Mesenchymal stem cell (in vitro differentiated cells and primary cell): ENCODE results near the gene SMARCA4. TPM values are rescaled to one million over a fixed set of nuclear protein-coding genes. Genes with fewer than 3 reads are reported as not detected.

Source experiments
- DNase-seq: peaks from one replicate; pipeline ENCODE4 v3.0.0-alpha.2; 2013
- H2AFZ ChIP-seq: one replicate; pipeline ENCODE4 v1.6.1; 2013; ENCODE audit warnings: low read depth, mild to moderate bottlenecking, control low read depth, inconsistent platforms, low read length, moderate library complexity
- H2AK5ac ChIP-seq: 2 replicates; pipeline ENCODE4 v1.6.1; 2013; ENCODE audit warnings: low read length, moderate library complexity, mild to moderate bottlenecking, inconsistent platforms; ENCODE audit not compliant: severe bottlenecking
- H2BK120ac ChIP-seq: one replicate; pipeline ENCODE4 v1.6.1; 2013; ENCODE audit warnings: low read depth, mild to moderate bottlenecking, inconsistent platforms, low read length, moderate library complexity
- H2BK12ac ChIP-seq, 2 experiments: one replicate each; pipeline ENCODE4 v1.6.1; 2013; ENCODE audit warnings: inconsistent platforms in 2 of 2, low read length in 2 of 2, mild to moderate bottlenecking in 2 of 2, moderate library complexity in 2 of 2, control low read depth in 1 of 2
- H2BK15ac ChIP-seq: one replicate; pipeline ENCODE4 v1.6.1; 2013; ENCODE audit warnings: mild to moderate bottlenecking, low read depth, inconsistent platforms; ENCODE audit not compliant: poor library complexity, severe bottlenecking
- H2BK5ac ChIP-seq: 2 replicates; pipeline ENCODE4 v1.6.1; 2013; ENCODE audit warnings: low read depth, mild to moderate bottlenecking, low read length, control low read depth, inconsistent platforms; ENCODE audit not compliant: poor library complexity, severe bottlenecking
- H3K14ac ChIP-seq, 2 experiments: one replicate each; pipeline ENCODE4 v1.6.1; 2013; ENCODE audit warnings: inconsistent platforms in 2 of 2, low read length in 2 of 2, control low read depth in 1 of 2, mild to moderate bottlenecking in 1 of 2, moderate library complexity in 1 of 2
- H3K18ac ChIP-seq, 2 experiments: one replicate each; pipeline ENCODE4 v1.6.1; 2013; ENCODE audit warnings: inconsistent platforms in 2 of 2, low read length in 2 of 2, control low read depth in 1 of 2, low read depth in 1 of 2, mild to moderate bottlenecking in 1 of 2
- H3K23ac ChIP-seq, 2 experiments: one replicate each; pipeline ENCODE4 v1.6.1; 2013; ENCODE audit warnings: inconsistent platforms in 2 of 2, low read length in 2 of 2, mild to moderate bottlenecking in 2 of 2, moderate library complexity in 2 of 2, control low read depth in 1 of 2
- H3K27ac ChIP-seq: 2 replicates; pipeline ENCODE4 v1.5.1; 2013; ENCODE audit warnings: mild to moderate bottlenecking, moderate library complexity, low read length, control low read depth, inconsistent platforms; ENCODE audit not compliant: poor library complexity, severe bottlenecking
- H3K27me3 ChIP-seq, 2 experiments: 2 replicates each; pipeline versions ENCODE4 v1.6.1 to v1.7.0; 2013; ENCODE audit warnings: low read length in 2 of 2, mild to moderate bottlenecking in 2 of 2, moderate library complexity in 2 of 2, control low read depth in 1 of 2, inconsistent platforms in 1 of 2; ENCODE audit not compliant: control insufficient read depth in 1 of 2, insufficient read depth in 1 of 2
- H3K36me3 ChIP-seq, 2 experiments: 2 replicates each; pipeline versions ENCODE4 v1.6.1 to v1.7.0; 2013; ENCODE audit warnings: low read length in 2 of 2, control low read depth in 1 of 2, inconsistent platforms in 1 of 2, low read depth in 1 of 2, mild to moderate bottlenecking in 1 of 2; ENCODE audit not compliant: insufficient read depth in 2 of 2, control insufficient read depth in 1 of 2
- H3K4ac ChIP-seq, 2 experiments: one replicate each; pipeline ENCODE4 v1.6.1; 2013; ENCODE audit warnings: inconsistent platforms in 2 of 2, low read length in 2 of 2, mild to moderate bottlenecking in 2 of 2, moderate library complexity in 2 of 2, control low read depth in 1 of 2, low read depth in 1 of 2
- H3K4me1 ChIP-seq: 2 replicates; pipeline ENCODE4 v1.6.1; 2013; ENCODE audit warnings: low read depth, low read length, control low read depth; ENCODE audit not compliant: control insufficient read depth, insufficient read depth
- H3K4me2 ChIP-seq: 2 replicates; pipeline ENCODE4 v1.6.1; 2013; ENCODE audit warnings: low read length, mild to moderate bottlenecking, inconsistent platforms; ENCODE audit not compliant: poor library complexity, severe bottlenecking
- H3K4me3 ChIP-seq, 2 experiments: 2 replicates each; pipeline versions ENCODE4 v1.5.1 to v1.7.0; 2013; ENCODE audit warnings: low read length in 2 of 2, mild to moderate bottlenecking in 2 of 2, control low read depth in 1 of 2, low read depth in 1 of 2; ENCODE audit not compliant: insufficient read depth in 1 of 2
- H3K79me1 ChIP-seq: replicated peaks from 2 replicates; pipeline ENCODE4 v1.6.1; 2013; ENCODE audit warnings: mild to moderate bottlenecking, control low read depth, low read length, inconsistent platforms; ENCODE audit not compliant: poor library complexity, severe bottlenecking
- H3K9ac ChIP-seq: 2 replicates; pipeline ENCODE4 v1.7.0; 2013; ENCODE audit warnings: mild to moderate bottlenecking, low read length, moderate library complexity
- H3K9me3 ChIP-seq: 2 replicates; pipeline ENCODE4 v1.7.0; 2013; ENCODE audit warnings: mild to moderate bottlenecking, low read length; ENCODE audit not compliant: control insufficient read depth
- H4K8ac ChIP-seq: one replicate; pipeline ENCODE4 v1.6.1; 2013; ENCODE audit warnings: inconsistent platforms, mild to moderate bottlenecking, low read length, moderate library complexity
- H4K91ac ChIP-seq: one replicate; pipeline ENCODE4 v1.6.1; 2013; ENCODE audit warnings: mild to moderate bottlenecking, low read length, inconsistent platforms
- WGBS: methylation state at CpG from one replicate; pipeline ENCODE4 v1.1.7; 2013; ENCODE audit warnings: mixed read lengths; 5-methylcytosine and 5-hydroxymethylcytosine counted together
- small RNA-seq: library from polyadenylated mRNA; stranded (forward); fragments of <200 nt; extraction: miRNeasy Mini kit (QIAGEN cat#:217004); gene quantifications from one replicate; pipeline ENCODE3, GENCODE V24; 2013; ENCODE audit warnings: low read depth

Gene SMARCA4

DNA sequence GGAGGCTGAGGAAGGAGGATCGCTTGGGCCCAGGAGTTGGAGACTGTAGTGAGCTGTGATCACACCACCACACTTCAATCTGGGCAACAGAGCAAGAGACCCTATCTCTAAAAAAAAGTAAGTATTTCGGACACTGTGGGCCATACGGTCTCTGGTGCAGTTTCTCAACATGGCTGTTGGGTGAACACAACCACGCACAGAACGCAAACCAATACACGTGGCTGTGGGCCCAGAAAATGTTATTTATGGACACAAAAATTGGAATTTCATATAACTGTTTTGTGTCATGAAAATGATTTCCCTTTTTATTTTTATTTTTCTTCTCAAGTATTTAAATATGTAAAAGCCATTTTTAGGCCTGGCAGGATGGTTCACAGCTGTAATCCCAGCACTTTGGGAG lies 147.9 kb downstream of the SMARCA4 start:
- H4K8ac ChIP-seq: no peak overlapping the region
- no peak overlapping the region for H2AFZ ChIP-seq
- no peak overlapping the region for H4K91ac ChIP-seq
- peaks cover 30% of the 10 kb centered on the region for H3K79me1 ChIP-seq
- H3K4me1 ChIP-seq: peaks cover 3% of the 10 kb centered on the region
- H2BK12ac ChIP-seq: no peak overlapping the region
- no peak overlapping the region for H3K4ac ChIP-seq
- no peaks in the 10 kb centered on the region for H3K9me3 ChIP-seq
- peaks cover 84 to 92% of the 10 kb centered on the region in 2 experiments for H3K36me3 ChIP-seq
- no peak for DNase-seq
- no peak overlapping the region for H2BK5ac ChIP-seq
- no peaks in the 10 kb centered on the region for H3K27me3 ChIP-seq
- H3K18ac ChIP-seq: no peak overlapping the region
- no peak overlapping the region for H3K9ac ChIP-seq
- no peak overlapping the region for H2BK15ac ChIP-seq
- no peak overlapping the region for H2AK5ac ChIP-seq
- no peak overlapping the region for H2BK120ac ChIP-seq
- no peak overlapping the region for H3K27ac ChIP-seq
- WGBS: 92% methylated on average over 4 of the region's 6 CpGs
- H3K4me2 ChIP-seq: no peak overlapping the region
- no peak overlapping the region for H3K4me3 ChIP-seq
- H3K23ac ChIP-seq: no peak overlapping the region
- H3K14ac ChIP-seq: no peak overlapping the region

DNA sequence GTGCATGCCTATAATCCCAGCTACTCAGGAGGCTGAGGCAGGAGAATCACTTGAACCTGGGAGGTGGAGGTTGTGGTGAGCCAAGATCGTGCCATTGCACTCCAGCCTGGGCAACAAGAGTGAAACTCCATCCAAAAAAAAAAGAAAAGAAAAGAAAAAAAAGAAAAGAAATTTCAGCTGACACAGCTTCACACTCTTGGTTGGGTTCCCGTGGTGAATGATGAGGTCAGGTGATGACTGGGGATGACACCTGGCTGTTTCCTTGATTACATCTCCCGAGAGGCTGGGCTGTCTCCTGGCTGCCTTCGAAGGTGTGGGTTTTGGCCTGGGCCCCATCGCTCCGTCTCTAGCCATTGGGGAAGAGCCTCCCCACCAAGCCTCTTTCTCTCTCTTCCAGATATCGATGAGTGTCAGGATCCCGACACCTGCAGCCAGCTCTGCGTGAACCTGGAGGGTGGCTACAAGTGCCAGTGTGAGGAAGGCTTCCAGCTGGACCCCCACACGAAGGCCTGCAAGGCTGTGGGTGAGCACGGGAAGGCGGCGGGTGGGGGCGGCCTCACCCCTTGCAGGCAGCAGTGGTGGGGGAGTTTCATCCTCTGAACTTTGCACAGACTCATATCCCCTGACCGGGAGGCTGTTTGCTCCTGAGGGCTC lies 150.4 kb downstream of the SMARCA4 start:
- H3K14ac ChIP-seq: no peak overlapping the region
- H3K27ac ChIP-seq: no peak overlapping the region
- no peaks in the 10 kb centered on the region for H3K27me3 ChIP-seq
- no peak overlapping the region for H4K91ac ChIP-seq
- H2BK12ac ChIP-seq: no peak overlapping the region
- H4K8ac ChIP-seq: no peak overlapping the region
- peaks cover 23% of the 10 kb centered on the region for H3K79me1 ChIP-seq
- H3K18ac ChIP-seq: no peak overlapping the region
- no peak overlapping the region for H2AFZ ChIP-seq
- no peak for DNase-seq
- no peak overlapping the region for H2BK5ac ChIP-seq
- no peak overlapping the region for H3K9ac ChIP-seq
- no peak overlapping the region for H3K4me2 ChIP-seq
- no peaks in the 10 kb centered on the region for H3K9me3 ChIP-seq
- H3K4me1 ChIP-seq: peaks cover 3% of the 10 kb centered on the region
- no peak overlapping the region for H3K4ac ChIP-seq
- H3K36me3 ChIP-seq: peaks cover 88 to 93% of the 10 kb centered on the region in 2 experiments
- H3K23ac ChIP-seq: no peak overlapping the region
- no peak overlapping the region for H2AK5ac ChIP-seq
- no peak overlapping the region for H2BK15ac ChIP-seq
- 95% methylated on average over 14 of the region's 15 CpGs for WGBS
- no peak overlapping the region for H2BK120ac ChIP-seq
- no peak overlapping the region for H3K4me3 ChIP-seq

DNA sequence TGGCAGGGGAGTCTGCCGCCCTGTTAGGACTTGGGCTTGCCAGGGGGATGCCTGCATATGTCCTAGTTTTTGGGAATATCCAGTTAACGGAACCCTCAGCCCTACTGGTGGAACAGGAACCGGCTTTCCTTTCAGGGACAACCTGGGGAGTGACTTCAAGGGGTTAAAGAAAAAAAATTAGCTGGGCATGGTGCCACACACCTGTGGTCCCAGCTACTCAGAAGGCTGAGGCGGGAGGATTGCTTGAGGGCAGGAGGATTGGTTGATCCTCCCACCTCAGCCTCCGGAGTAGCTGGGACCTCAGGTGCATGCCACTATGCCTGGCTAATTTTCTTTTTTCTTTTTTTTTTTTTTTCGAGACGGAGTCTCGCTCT lies 150.9 kb downstream of the SMARCA4 start:
- H2AFZ ChIP-seq: no peak overlapping the region
- H2AK5ac ChIP-seq: no peak overlapping the region
- peaks cover 88 to 93% of the 10 kb centered on the region in 2 experiments for H3K36me3 ChIP-seq
- H3K23ac ChIP-seq: no peak overlapping the region
- no peak overlapping the region for H2BK5ac ChIP-seq
- no peak overlapping the region for H2BK120ac ChIP-seq
- 99% methylated on average over 5 of the region's 8 CpGs for WGBS
- no peak overlapping the region for H4K91ac ChIP-seq
- H3K9me3 ChIP-seq: no peaks in the 10 kb centered on the region
- peaks cover 24% of the 10 kb centered on the region for H3K79me1 ChIP-seq
- no peak overlapping the region for H3K4me2 ChIP-seq
- H3K4ac ChIP-seq: no peak overlapping the region
- no peak overlapping the region for H4K8ac ChIP-seq
- H3K27ac ChIP-seq: no peak overlapping the region
- no peak overlapping the region for H3K14ac ChIP-seq
- no peak overlapping the region for H3K9ac ChIP-seq
- DNase-seq: no peak
- no peak overlapping the region for H2BK15ac ChIP-seq
- no peak overlapping the region for H2BK12ac ChIP-seq
- H3K4me3 ChIP-seq: no peak overlapping the region
- H3K18ac ChIP-seq: no peak overlapping the region
- no peaks in the 10 kb centered on the region for H3K4me1 ChIP-seq
- H3K27me3 ChIP-seq: no peaks in the 10 kb centered on the region

Small RNA genes within 50 kb of the gene (small RNA-seq; reads per million reads assigned to genes)
- gene RF02271: not detected
- gene RN7SL192P: not detected
